ENCODE data around the gene BOLA3.
"Not testable (repeated sequence)": the region's sequence is repeated elsewhere in the genome, so short reads cannot be mapped to it uniquely, and the experiment has no call there.

BOLA3 gene, protein sequence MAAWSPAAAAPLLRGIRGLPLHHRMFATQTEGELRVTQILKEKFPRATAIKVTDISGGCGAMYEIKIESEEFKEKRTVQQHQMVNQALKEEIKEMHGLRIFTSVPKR
- total RNA-seq = 5.2 to 32.6 (median 6.5) reads per million in 9 experiments

DNA sequence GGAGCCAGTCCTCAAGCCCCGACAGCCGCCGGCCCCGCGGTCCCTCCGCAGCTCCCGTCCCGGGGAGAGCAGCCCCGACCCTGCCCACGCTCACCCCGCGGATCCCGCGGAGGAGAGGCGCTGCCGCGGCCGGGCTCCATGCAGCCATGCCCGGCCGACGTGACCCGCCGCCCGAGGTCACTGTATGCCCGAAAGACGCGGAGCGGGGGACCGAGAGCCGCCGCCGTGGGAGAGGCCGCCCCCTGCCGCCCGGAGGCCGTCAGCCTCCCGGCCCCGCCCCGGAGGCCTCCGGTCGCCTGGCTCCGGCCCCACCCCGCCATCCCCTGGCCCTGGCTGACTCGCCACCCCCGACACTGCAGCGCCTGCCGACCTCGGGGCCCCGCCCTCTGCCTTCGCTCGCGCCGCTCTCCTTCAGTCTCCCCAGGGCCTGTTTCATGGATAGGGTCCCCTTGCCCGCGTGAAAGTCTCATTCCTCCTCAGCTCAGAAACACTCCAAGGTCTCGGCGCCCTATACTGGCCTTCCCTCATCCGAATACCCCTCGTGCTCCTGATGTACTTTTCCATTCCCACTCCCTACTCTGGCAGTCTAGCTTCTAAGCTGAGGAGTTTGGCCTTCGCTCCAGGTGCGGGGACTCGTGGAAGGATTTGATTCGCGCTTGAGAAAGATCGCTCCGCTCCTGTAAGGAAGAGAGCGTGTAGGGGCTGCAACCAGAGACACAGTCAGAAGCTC, at the start of gene BOLA3:
Gene BOLA3 (minus strand): TSS at position 186 of the 730 bp plus-strand sequence. CDS start 38 bp downstream, at position 148.
- ATAC-seq (replicated peaks) = peak; percentile 95

GRCh38 chr2:74197049-74197448, 49.3 kb upstream of the BOLA3 start:
- Mint-ChIP-seq H3K9me3 (no peaks in the 10 kb centered on the region), H3K27ac (no peak overlapping the region), H3K4me3 (no peak overlapping the region), H3K36me3 (ENCODE audit: insufficient read depth) (peaks cover 11% of the 10 kb centered on the region), H3K27me3 (no peaks in the 10 kb centered on the region), H3K4me1 (ENCODE audit: low read depth in 2 of 2) (peaks cover 21 to 23% of the 10 kb centered on the region in 2 donors)
- no peak for ATAC-seq (replicated peaks)
- DNase-seq = no peak

More for the DNA sequence above, at the start of gene BOLA3:
- DNase-seq = peak; percentile 71 to 77 (median 75)
- no peaks in the 10 kb centered on the region for H3K9me3 Mint-ChIP-seq
- no peak within 1 kb of the TSS for H3K27ac Mint-ChIP-seq
- peaks cover 21% of the 10 kb centered on the region for H3K36me3 Mint-ChIP-seq (ENCODE audit: insufficient read depth)
- H3K4me3 Mint-ChIP-seq = no peak within 1 kb of the TSS
- H3K4me1 Mint-ChIP-seq (ENCODE audit: low read depth in 2 of 2) = peaks cover 2 to 4% of the 10 kb centered on the region in 2 donors
- H3K27me3 Mint-ChIP-seq = no peaks in the 10 kb centered on the region

DNA sequence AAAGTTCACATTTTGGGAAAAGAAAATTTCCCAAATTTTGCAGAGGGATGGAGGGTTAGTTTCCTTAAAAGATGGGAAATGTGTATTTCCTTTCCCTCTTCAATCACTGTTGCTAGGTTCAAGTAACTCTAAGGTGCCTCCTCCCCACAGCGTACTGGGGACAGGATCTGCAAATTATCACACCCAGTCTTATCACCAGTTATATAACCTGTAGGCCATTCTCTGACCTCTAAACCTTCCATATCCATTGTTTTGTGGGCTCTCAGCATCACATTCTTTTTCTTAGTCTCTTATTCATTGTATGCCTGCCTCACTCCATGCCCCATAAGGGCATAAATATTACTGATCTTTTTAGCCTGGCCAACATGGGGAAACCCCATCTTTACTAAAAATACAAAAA, 47.1 kb upstream of the BOLA3 start:
- Mint-ChIP-seq H3K27me3 (peaks cover 0 to 9% of the 10 kb centered on the region in 2 donors), H3K9me3 (no peaks in the 10 kb centered on the region), H3K27ac (no peak overlapping the region), H3K4me3 (no peak overlapping the region), H3K4me1 (ENCODE audit: low read depth in 2 of 2) (peaks cover 17% of the 10 kb centered on the region in 2 donors), H3K36me3 (ENCODE audit: insufficient read depth) (peaks cover 11% of the 10 kb centered on the region)
- DNase-seq (no peak), ATAC-seq (replicated peaks) (no peak)

DNA sequence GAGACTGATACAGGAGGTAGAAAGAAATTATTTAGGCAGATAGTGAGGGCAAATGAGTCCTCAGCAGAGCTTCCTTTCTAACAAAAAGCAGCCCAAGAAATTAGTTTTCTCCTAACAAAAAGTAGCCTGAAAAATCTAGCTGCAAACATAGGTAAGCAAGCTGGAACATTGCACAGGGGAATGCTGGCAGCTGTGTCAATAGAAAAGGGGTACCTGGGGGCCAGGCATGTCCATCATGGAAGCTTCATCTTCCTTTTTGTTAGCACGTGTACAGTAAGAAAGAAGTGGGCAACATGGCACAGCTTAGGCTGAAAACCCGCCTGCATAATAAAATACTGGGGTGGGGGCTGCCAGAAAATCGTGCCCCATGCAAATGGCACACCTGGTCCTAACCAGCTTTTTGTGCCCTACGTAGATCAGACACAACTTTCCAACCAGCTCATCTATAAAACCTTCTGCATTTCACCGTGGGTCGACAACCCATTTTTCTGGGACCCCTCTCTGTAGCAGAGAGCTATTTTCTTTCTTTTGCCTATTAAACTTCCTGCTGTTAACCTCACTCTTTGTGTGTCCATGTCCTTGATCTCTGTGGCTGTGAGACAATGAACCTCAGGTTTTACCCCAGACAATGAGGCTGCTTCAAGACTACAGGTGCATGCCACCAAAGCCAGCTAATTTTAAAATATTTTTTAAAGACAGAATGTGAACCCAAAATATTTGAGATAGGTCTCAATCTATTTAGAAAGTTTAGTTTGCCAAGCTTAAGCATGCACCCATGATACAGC, 44.1 kb upstream of the BOLA3 start:
- Mint-ChIP-seq H3K4me1 (ENCODE audit: low read depth in 2 of 2) (no peaks in the 10 kb centered on the region), H3K4me3 (no peak overlapping the region), H3K27ac (no peak overlapping the region), H3K9me3 (no peaks in the 10 kb centered on the region), H3K36me3 (ENCODE audit: insufficient read depth) (no peaks in the 10 kb centered on the region), H3K27me3 (peaks cover 0 to 9% of the 10 kb centered on the region in 2 donors)
- DNase-seq = no peak
- ATAC-seq (replicated peaks) = no peak

GRCh38 chr2:74188696-74189095, 41.0 kb upstream of the BOLA3 start:
- no peak overlapping the region for H3K4me3 Mint-ChIP-seq
- peaks cover 4% of the 10 kb centered on the region in 2 donors for H3K4me1 Mint-ChIP-seq (ENCODE audit: low read depth in 2 of 2)
- ATAC-seq (replicated peaks) = no peak
- no peak for DNase-seq
- H3K9me3 Mint-ChIP-seq = no peaks in the 10 kb centered on the region
- peaks cover 0 to 9% of the 10 kb centered on the region in 2 donors for H3K27me3 Mint-ChIP-seq
- no peaks in the 10 kb centered on the region for H3K36me3 Mint-ChIP-seq (ENCODE audit: insufficient read depth)
- no peak overlapping the region for H3K27ac Mint-ChIP-seq

- Mint-ChIP-seq H3K27me3 (peaks cover 0 to 9% of the 10 kb centered on the region in 2 donors), H3K27ac (no peak overlapping the region), H3K36me3 (ENCODE audit: insufficient read depth) (no peaks in the 10 kb centered on the region), H3K4me1 (ENCODE audit: low read depth in 2 of 2) (peaks cover 4% of the 10 kb centered on the region in 2 donors), H3K4me3 (no peak overlapping the region), H3K9me3 (no peaks in the 10 kb centered on the region)
- DNase-seq = no peak
- no peak for ATAC-seq (replicated peaks)
These were observed 40.4 kb upstream of the BOLA3 start for GRCh38 chr2:74188018-74188601.

DNA sequence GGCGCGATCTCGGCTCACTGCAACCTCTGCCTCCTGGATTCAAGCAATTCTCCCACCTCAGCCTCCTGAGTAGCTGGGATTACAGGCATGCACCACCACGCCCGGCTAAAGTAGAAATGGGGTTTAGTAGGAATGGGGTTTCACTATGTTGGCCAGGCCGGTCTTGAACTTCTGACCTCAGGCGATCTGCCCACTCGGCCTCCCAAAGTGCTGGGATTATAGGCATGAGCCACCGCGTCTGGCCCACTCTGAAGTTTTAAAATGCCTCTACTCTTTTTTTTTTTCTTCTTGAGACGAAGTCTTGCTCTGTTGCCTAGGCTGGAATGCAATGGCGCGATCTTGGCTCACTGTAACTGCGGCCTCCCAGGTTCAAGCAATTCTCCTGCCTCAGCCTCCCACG, 39.0 kb upstream of the BOLA3 start:
- not testable (repeated sequence) for H3K4me1 Mint-ChIP-seq (ENCODE audit: low read depth in 2 of 2); H3K27me3 Mint-ChIP-seq; ATAC-seq (replicated peaks); H3K27ac Mint-ChIP-seq; DNase-seq; H3K36me3 Mint-ChIP-seq (ENCODE audit: insufficient read depth); H3K9me3 Mint-ChIP-seq; H3K4me3 Mint-ChIP-seq

DNA sequence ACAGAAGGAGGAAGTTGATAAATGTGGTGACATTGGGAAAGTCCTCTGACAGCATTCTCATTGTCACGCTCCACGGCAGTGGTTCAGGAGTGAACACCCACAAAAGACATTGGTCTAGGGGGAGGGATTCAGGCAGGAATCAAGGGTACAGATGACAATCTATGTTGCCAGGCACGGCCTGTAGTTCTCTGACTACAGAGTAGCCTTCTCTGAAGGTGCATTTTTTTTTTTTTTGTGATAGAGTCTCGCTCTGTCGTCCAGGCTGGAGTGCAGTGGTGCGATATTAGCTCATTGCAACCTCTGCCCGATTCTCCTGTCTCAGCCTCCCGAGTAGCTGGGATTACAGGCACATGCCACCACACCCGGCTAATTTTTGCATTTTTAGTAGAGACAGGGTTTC, 38.3 kb upstream of the BOLA3 start:
- Mint-ChIP-seq H3K36me3 (ENCODE audit: insufficient read depth) (no peaks in the 10 kb centered on the region), H3K27ac (peak overlapping the region in 1 of 2 donors; percentile 81), H3K4me3 (peak overlapping the region in 1 of 2 donors; percentile 37), H3K27me3 (peaks cover 0 to 4% of the 10 kb centered on the region in 2 donors), H3K9me3 (no peaks in the 10 kb centered on the region), H3K4me1 (ENCODE audit: low read depth in 2 of 2) (peaks cover 4% of the 10 kb centered on the region in 2 donors)
- peak; percentile 91 for ATAC-seq (replicated peaks)
- DNase-seq = peak in 1 of 3 experiments; percentile 10

- no peak overlapping the region for H3K4me3 Mint-ChIP-seq
- H3K4me1 Mint-ChIP-seq (ENCODE audit: low read depth in 2 of 2) = peaks cover 5 to 11% of the 10 kb centered on the region in 2 donors
- ATAC-seq (replicated peaks) = no peak
- H3K27ac Mint-ChIP-seq = no peak overlapping the region
- peaks cover 6% of the 10 kb centered on the region for H3K36me3 Mint-ChIP-seq (ENCODE audit: insufficient read depth)
- H3K27me3 Mint-ChIP-seq = no peaks in the 10 kb centered on the region
- no peak for DNase-seq
- H3K9me3 Mint-ChIP-seq = no peaks in the 10 kb centered on the region
These were observed 36.2 kb upstream of the BOLA3 start for GRCh38 chr2:74183878-74184277.

DNA sequence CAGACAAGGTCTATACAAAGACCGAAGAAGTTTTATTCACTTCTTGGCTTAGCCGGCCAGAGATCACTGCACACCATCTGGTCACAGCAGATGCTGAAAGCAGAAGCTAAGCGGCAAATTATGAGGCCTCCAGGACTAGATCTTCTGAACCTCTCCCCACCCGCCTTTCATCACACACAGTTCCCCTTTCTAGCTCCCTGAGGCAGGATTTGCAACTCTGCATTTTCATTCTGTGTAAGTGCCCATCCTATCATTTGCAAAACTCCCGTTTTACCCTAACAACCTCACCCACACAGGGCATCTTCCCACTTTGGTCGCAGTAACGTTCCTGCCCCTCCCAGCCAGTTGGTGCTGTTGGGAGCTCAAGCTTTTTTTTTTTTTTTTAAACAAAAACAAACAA, 34.0 kb upstream of the BOLA3 start:
- no peak for DNase-seq
- Mint-ChIP-seq H3K4me3 (no peak overlapping the region), H3K9me3 (no peaks in the 10 kb centered on the region), H3K27ac (peak overlapping the region in 1 of 2 donors; percentile 82), H3K36me3 (ENCODE audit: insufficient read depth) (peaks cover 21% of the 10 kb centered on the region), H3K4me1 (ENCODE audit: low read depth in 2 of 2) (peaks cover 10 to 18% of the 10 kb centered on the region in 2 donors), H3K27me3 (no peaks in the 10 kb centered on the region)
- ATAC-seq (replicated peaks) = no peak

GRCh38 chr2:74179063-74179865, 31.6 kb upstream of the BOLA3 start:
- Mint-ChIP-seq H3K9me3 (no peaks in the 10 kb centered on the region), H3K27ac (peak overlapping the region; percentile 91 to 93), H3K36me3 (ENCODE audit: insufficient read depth) (peaks cover 34% of the 10 kb centered on the region), H3K4me3 (peak overlapping the region; percentile 85 to 90), H3K4me1 (ENCODE audit: low read depth in 2 of 2) (peaks cover 27 to 35% of the 10 kb centered on the region in 2 donors), H3K27me3 (no peaks in the 10 kb centered on the region)
- ATAC-seq (replicated peaks) (peak; percentile 30), DNase-seq (peak in 1 of 3 experiments; percentile 11)

GRCh38 chr2:74178211-74179062, 30.7 kb upstream of the BOLA3 start, which contains the start of gene MOB1A:
Gene MOB1A, minus strand, starts transcription at chr2:74178879. Its CDS starts 205 bp downstream, at chr2:74178674.
- H3K27ac Mint-ChIP-seq = peak within 1 kb of the TSS; percentile 91 to 93
- peaks cover 34% of the 10 kb centered on the region for H3K36me3 Mint-ChIP-seq (ENCODE audit: insufficient read depth)
- no peaks in the 10 kb centered on the region for H3K27me3 Mint-ChIP-seq
- H3K4me1 Mint-ChIP-seq (ENCODE audit: low read depth in 2 of 2) = peaks cover 27 to 39% of the 10 kb centered on the region in 2 donors
- peak within 1 kb of the TSS; percentile 85 to 90 for H3K4me3 Mint-ChIP-seq
- H3K9me3 Mint-ChIP-seq = no peaks in the 10 kb centered on the region
- peak; percentile 87 for ATAC-seq (replicated peaks)
- DNase-seq = peak; percentile 97 to 99 (median 99)
